IPS-18a (cell line): ENCODE data around the gene SOS1.

Source experiments
- H3K27ac ChIP-seq: one replicate; pipeline ENCODE4 v1.5.1; 2013; ENCODE audit warnings: low read length
- H3K27me3 ChIP-seq: one replicate; pipeline ENCODE4 v1.6.1; 2013; ENCODE audit warnings: mild to moderate bottlenecking, low read length; ENCODE audit not compliant: control insufficient read depth, insufficient read depth
- H3K36me3 ChIP-seq: one replicate; pipeline ENCODE4 v1.6.1; 2013; ENCODE audit warnings: low read depth, low read length; ENCODE audit not compliant: control insufficient read depth
- H3K4me1 ChIP-seq: one replicate; pipeline ENCODE4 v1.6.1; 2013; ENCODE audit warnings: low read depth, low read length; ENCODE audit not compliant: control insufficient read depth
- H3K4me3 ChIP-seq: one replicate; pipeline ENCODE4 v1.5.1; 2013; ENCODE audit warnings: low read length
- H3K9ac ChIP-seq: one replicate; pipeline ENCODE4 v1.6.1; 2013; ENCODE audit warnings: mild to moderate bottlenecking, low read length, moderate library complexity
- H3K9me3 ChIP-seq: one replicate; pipeline ENCODE4 v1.6.1; 2013; ENCODE audit warnings: low read depth, low read length; ENCODE audit not compliant: control insufficient read depth

The SOS1 gene

DNA sequence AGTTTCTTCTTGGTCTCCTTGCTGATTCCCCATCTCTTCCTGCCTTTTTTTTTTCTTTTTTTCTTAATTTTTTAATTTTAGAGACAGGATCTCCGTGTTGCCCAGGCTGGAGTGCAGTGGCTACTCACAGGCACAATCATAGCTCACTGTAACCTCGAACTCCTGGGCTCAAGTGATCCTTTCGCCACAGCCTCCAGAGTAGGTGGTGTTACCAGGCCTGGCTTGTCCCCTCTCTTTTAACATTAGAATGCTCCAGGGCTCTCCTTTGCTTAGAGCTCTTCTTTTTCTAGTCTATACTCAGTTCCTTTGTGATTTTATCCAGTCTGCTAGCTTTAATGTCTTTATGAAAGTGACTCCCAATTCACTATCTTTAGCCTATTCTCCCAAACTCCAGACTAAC is 141.9 kb downstream of the SOS1 start:
- Histone ChIP-seq H3K4me1 (peaks cover 9% of the 10 kb centered on the region), H3K9ac (no peak overlapping the region), H3K36me3 (no peaks in the 10 kb centered on the region), H3K4me3 (no peak overlapping the region), H3K27ac (no peak overlapping the region), H3K27me3 (no peaks in the 10 kb centered on the region), H3K9me3 (no peaks in the 10 kb centered on the region)

DNA sequence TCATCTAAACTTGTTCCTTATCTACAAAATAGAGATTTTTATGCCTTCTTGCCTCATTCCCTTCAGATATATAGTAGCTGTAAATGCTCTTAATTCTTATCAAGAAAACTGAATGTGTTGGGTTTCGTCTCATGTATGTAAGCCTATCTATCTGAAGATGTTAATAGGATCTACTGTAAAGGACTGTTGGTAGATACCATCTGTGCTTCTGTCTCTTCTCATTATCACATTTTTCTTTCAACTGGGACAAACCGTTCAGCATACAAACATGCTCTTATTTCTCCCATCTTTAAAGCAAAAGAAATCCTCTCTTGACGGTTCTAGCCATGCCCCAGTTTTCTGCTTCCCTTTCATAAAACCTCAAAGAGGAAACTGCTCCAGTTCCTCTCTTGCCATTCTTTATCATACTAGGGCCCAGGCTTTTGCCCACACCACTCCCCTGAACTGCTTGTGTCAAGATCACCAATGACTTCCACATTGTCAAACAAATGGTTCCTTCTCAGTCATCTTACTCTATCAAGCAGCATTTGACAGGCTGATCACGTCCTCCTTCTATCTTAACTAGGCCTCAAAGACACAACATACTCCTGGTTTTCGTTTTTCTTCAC is 142.5 kb downstream of the SOS1 start:
- Histone ChIP-seq H3K9ac (no peak overlapping the region), H3K27me3 (no peaks in the 10 kb centered on the region), H3K4me1 (peaks cover 9% of the 10 kb centered on the region), H3K36me3 (no peaks in the 10 kb centered on the region), H3K9me3 (no peaks in the 10 kb centered on the region), H3K27ac (no peak overlapping the region), H3K4me3 (no peak overlapping the region)

DNA sequence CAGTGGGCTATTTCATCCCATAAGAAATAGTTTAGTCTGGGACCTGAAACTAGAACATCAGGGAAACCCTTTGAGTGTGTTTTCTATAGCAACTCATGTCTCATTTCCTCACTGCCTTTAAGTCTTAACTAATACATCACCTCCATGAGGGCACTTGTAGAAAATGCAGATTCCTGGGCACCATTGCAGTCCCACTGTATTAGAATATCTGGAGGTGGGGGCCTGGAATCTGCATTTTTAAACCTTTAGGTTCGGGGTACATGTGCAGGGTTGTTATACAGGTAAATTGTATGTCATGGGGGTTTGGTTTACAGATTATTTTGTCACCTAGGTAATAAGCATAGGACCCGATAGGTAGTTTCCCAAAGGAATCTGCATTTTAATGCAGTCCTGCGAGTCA is 143.8 kb downstream of the SOS1 start:
- no peak overlapping the region for H3K9ac ChIP-seq
- H3K36me3 ChIP-seq = no peaks in the 10 kb centered on the region
- H3K4me1 ChIP-seq = peaks cover 3% of the 10 kb centered on the region
- no peak overlapping the region for H3K4me3 ChIP-seq
- H3K27ac ChIP-seq = no peak overlapping the region
- H3K9me3 ChIP-seq = no peaks in the 10 kb centered on the region
- H3K27me3 ChIP-seq = no peaks in the 10 kb centered on the region

DNA sequence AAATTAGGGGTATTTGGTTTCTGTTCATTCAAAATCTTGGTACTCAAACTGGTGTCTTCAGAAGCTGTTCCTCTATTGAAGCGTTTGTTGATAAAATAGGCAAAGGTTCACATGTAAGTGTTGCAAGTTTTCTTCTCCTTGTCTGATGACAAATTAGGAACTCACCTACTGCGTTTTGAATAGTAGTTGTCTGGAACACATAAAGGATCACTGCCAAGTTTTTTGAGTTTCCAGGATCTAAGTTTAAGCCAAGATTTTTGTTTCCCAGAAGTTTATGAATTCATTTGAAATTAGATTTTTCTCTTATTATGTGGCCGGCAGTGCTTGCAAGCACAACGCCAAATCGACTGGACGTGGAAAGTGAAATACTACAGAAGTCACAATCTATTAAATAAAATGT is 145.8 kb downstream of the SOS1 start:
- no peaks in the 10 kb centered on the region for H3K27me3 ChIP-seq
- no peaks in the 10 kb centered on the region for H3K9me3 ChIP-seq
- H3K36me3 ChIP-seq = no peaks in the 10 kb centered on the region
- no peak overlapping the region for H3K9ac ChIP-seq
- H3K4me3 ChIP-seq = no peak overlapping the region
- H3K4me1 ChIP-seq = no peaks in the 10 kb centered on the region
- H3K27ac ChIP-seq = no peak overlapping the region

DNA sequence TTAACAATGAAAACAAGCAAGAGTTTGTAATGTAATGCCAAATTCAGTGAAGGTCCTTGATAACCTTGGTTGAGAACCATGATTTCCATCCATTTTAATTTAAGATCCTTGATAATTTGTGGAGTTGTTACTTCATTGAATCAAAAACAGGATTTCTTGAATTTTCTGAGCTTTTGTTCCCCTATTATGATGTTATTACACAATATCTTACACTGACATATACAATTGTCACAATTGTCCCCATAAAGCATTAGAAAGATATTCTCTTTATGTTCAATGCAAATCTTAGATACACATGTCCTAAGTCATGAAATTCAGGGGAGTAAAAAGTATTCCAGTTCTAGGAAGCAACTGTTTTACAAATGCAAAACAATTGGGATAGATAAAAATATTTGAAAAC is 147.6 kb downstream of the SOS1 start:
- H3K4me3 ChIP-seq = no peak overlapping the region
- no peaks in the 10 kb centered on the region for H3K4me1 ChIP-seq
- no peaks in the 10 kb centered on the region for H3K27me3 ChIP-seq
- no peak overlapping the region for H3K9ac ChIP-seq
- no peak overlapping the region for H3K27ac ChIP-seq
- no peaks in the 10 kb centered on the region for H3K36me3 ChIP-seq
- no peaks in the 10 kb centered on the region for H3K9me3 ChIP-seq

DNA sequence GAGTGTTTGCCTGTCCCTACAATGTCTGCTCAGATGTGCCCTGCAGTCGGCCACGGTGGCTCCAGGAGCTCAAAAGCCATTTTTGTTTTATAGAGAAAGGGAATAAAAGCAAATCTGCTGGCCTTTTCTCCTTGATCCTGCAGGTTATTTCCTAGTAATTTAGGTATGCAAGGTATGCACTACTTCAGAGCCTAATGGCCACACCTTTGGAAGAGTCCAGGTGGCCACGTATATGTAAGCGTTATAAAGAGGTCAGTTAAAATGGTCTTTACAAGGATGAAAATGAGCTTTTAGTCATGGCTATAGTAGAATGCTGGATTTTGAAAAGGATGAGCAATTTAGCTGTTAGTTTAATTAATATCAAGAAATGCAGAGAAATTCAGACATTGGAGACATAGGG is 149.5 kb downstream of the SOS1 start:
- no peaks in the 10 kb centered on the region for H3K9me3 ChIP-seq
- H3K36me3 ChIP-seq = no peaks in the 10 kb centered on the region
- H3K27me3 ChIP-seq = no peaks in the 10 kb centered on the region
- no peak overlapping the region for H3K9ac ChIP-seq
- H3K27ac ChIP-seq = no peak overlapping the region
- H3K4me1 ChIP-seq = peaks cover 9% of the 10 kb centered on the region
- H3K4me3 ChIP-seq = no peak overlapping the region

DNA sequence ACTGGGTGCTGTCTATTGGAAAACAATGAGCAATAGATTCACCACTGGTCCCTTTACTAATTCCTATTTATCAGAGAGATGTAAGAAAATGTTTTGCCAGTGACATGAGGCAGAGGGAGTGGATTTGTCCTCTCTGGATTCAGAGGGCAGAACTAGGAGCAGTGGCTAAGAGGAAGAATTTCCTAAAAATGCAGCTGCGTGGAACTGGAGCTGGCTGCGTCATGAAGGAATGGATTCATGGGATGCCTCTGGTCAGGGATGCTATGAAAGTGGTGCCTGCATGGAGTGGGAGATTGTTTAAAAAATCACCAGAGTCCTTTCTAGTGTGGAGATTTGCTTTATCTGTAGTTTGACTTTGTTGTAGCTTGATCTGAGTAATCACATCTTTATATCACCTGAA is 152.8 kb downstream of the SOS1 start:
- Histone ChIP-seq H3K27ac (no peak overlapping the region), H3K36me3 (no peaks in the 10 kb centered on the region), H3K9ac (no peak overlapping the region), H3K4me1 (peaks cover 9% of the 10 kb centered on the region), H3K4me3 (no peak overlapping the region), H3K9me3 (no peaks in the 10 kb centered on the region), H3K27me3 (no peaks in the 10 kb centered on the region)

DNA sequence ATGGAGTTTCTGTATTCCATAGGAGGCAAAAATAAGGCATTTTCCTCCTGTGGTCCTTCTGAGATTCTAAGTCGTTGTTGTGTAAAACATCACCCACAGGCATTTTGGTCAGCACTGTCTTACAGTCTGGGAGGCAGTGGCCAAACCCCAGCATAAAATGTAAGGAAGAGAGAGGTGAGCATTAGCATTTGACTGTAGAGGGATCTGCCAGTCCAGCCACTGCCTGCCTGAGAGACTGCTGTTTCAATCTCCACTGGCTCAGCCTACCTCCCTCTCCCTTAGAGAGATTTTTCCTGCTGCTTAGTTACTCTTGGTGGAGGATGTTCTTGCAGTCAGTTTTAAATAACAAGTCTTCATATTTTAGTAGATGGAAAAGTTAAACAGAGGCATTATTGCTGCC is 154.2 kb downstream of the SOS1 start:
- Histone ChIP-seq H3K4me3 (no peak overlapping the region), H3K27ac (no peak overlapping the region)

DNA sequence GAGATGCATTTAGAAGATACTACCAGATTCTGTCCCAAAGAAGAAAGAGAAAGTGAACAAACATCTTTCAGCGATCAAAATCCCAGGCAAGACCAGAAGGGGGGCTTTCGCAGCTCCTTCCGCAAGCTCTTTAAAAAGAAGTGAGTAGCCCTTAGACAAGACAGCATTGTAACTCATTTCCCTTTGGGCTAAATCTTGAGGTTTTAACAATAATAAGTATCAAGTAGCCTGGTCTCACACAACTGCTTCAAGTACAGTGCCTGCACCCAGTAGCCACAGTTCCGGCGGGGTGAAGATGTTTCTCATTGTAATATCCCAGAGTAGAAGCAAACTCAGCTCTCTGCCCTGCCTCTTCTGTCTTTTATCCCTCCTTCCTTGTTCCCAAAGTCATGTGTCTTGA is 154.8 kb downstream of the SOS1 start:
- Histone ChIP-seq H3K9ac (no peak overlapping the region), H3K27me3 (peaks cover 7% of the 10 kb centered on the region), H3K4me3 (no peak overlapping the region), H3K36me3 (no peaks in the 10 kb centered on the region), H3K4me1 (peaks cover 9% of the 10 kb centered on the region), H3K9me3 (no peaks in the 10 kb centered on the region), H3K27ac (no peak overlapping the region)

More for the DNA sequence above, 154.2 kb downstream of the SOS1 start:
- no peaks in the 10 kb centered on the region for H3K27me3 ChIP-seq
- H3K9ac ChIP-seq = no peak overlapping the region
- H3K9me3 ChIP-seq = no peaks in the 10 kb centered on the region
- no peaks in the 10 kb centered on the region for H3K36me3 ChIP-seq
- peaks cover 9% of the 10 kb centered on the region for H3K4me1 ChIP-seq

DNA sequence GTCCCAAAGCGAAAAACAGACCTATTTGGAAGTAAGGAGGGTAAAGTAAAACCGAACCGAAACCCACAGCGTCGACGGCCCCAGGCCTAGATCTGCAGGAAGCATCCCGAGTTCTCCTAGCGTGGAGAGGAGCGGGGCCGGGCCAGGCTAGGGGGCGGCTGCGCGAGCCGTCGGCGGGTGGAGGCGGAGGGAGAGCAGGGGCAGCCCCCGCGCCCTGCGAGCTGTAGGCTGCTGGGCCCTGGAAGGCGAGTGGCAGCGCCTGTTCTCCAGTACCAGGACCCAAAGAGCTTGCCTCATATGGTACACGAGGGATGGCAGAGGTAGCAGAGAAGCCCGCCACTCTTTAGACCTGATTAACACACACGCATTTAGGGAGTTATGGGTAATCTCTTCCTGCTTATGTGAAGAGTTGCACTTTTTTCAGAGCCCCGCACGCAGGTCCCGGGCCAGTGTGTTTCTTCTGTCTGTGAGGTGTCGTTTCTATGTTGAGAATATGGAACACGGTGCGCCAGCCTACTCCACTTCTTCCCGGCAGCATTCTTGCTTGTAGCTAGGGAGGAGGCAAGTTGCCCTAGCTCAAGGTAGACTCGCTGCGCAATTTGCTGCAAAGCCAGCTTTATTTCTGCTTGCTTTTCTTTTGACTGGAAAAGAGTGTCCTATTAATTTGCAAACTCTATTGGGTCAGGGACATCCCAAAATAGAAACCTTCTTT is 160.1 kb downstream of the SOS1 start:
- no peaks in the 10 kb centered on the region for H3K9me3 ChIP-seq
- no peaks in the 10 kb centered on the region for H3K36me3 ChIP-seq
- H3K4me1 ChIP-seq = no peaks in the 10 kb centered on the region
- H3K27me3 ChIP-seq = peaks cover 22% of the 10 kb centered on the region
- H3K9ac ChIP-seq = no peak overlapping the region
- no peak overlapping the region for H3K4me3 ChIP-seq
- H3K27ac ChIP-seq = no peak overlapping the region

DNA sequence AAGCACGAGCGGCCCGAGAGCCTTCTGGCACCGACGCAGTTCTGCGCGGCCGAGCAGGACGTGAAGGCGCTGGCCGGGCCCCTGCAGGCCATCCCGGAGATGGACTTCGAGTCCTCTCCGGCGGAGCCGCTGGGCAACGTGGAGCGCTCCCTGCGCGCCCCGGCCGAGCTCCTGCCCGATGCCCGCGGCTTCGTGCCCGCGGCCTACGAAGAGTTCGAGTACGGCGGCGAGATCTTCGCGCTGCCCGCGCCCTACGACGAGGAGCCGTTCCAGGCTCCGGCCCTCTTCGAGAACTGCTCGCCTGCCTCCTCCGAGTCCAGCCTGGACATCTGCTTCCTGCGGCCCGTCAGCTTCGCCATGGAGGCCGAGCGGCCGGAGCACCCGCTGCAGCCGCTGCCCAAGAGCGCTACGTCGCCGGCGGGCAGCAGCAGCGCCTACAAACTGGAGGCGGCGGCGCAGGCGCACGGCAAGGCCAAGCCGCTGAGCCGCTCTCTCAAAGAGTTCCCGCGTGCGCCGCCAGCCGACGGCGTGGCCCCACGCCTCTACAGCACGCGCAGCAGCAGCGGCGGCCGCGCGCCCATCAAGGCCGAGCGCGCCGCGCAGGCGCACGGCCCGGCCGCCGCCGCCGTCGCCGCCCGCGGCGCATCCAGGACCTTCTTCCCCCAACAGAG is 160.8 kb downstream of the SOS1 start:
- Histone ChIP-seq H3K4me1 (no peaks in the 10 kb centered on the region), H3K9ac (no peak overlapping the region), H3K36me3 (no peaks in the 10 kb centered on the region), H3K27ac (no peak overlapping the region), H3K27me3 (peaks cover 22% of the 10 kb centered on the region), H3K4me3 (no peak overlapping the region), H3K9me3 (no peaks in the 10 kb centered on the region)

DNA sequence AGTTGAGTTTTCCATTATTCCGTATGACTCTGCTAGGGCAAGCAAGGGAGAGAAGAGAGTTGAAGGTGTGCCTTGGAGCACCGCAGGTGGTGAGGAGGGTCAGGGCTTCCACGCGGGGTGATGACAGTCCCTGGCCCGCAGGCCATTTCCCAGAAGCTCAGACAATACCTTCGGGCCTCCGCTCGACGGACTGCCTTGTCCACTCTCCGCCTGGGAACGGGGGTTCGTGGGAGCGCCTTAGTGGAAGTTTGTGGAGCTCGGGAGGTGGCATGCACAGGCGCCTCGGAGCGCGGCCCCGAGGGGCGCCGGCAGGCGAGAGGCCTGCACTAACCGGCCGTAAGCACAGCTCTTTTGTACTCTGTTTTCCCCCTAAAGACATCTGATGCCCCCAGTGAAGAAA is 161.4 kb downstream of the SOS1 start:
- Histone ChIP-seq H3K27ac (no peak overlapping the region), H3K36me3 (no peaks in the 10 kb centered on the region), H3K4me1 (no peaks in the 10 kb centered on the region), H3K9me3 (no peaks in the 10 kb centered on the region), H3K4me3 (no peak overlapping the region), H3K27me3 (peaks cover 22% of the 10 kb centered on the region), H3K9ac (no peak overlapping the region)
